Superior temporal gyrus (tissue), 1 donor: ENCODE results near the gene MEGF9.
A peak's percentile ranks its signal among the peaks of the same experiment; 100 is the strongest.
"Not testable (repeated sequence)": the region's sequence is repeated elsewhere in the genome, so short reads cannot be mapped to it uniquely, and the experiment has no call there.

Source experiments
- DNase-seq: peaks from one replicate; pipeline ENCODE4 v3.0.0-alpha.2; 2016; ENCODE audit errors: extremely low spot score

MEGF9 gene

GRCh38 chr9:120714088-120714845 lies at the start of gene MEGF9:
MEGF9 (minus strand) TSS chr9:120714470; CDS start chr9:120714358, 112 bp downstream.
- peak; percentile 99 for DNase-seq

GRCh38 chr9:120761006-120761405 lies 46.7 kb upstream of the MEGF9 start:
- no peak for DNase-seq

GRCh38 chr9:120759755-120760400 lies 45.6 kb upstream of the MEGF9 start:
- DNase-seq: no peak

- no peak for DNase-seq
These were observed 44.3 kb upstream of the MEGF9 start for GRCh38 chr9:120758544-120758943.

GRCh38 chr9:120757026-120757913 lies 43.0 kb upstream of the MEGF9 start:
- DNase-seq: no peak

GRCh38 chr9:120756531-120756930 lies 42.3 kb upstream of the MEGF9 start:
- DNase-seq: peak; percentile 16

- DNase-seq: peak; percentile 92
These were observed 41.7 kb upstream of the MEGF9 start for GRCh38 chr9:120755810-120756434.

- no peak for DNase-seq
These were observed 40.8 kb upstream of the MEGF9 start for GRCh38 chr9:120755044-120755443.

- no peak for DNase-seq
These were observed 36.2 kb upstream of the MEGF9 start for GRCh38 chr9:120750421-120750820.

GRCh38 chr9:120746366-120746765 lies 32.1 kb upstream of the MEGF9 start:
- DNase-seq: not testable (repeated sequence)

GRCh38 chr9:120745278-120745677 lies 31.0 kb upstream of the MEGF9 start:
- DNase-seq: no peak

- DNase-seq: no peak
These were observed 28.7 kb upstream of the MEGF9 start for GRCh38 chr9:120742951-120743416.

GRCh38 chr9:120741701-120742100 lies 27.4 kb upstream of the MEGF9 start:
- no peak for DNase-seq

- DNase-seq: no peak
These were observed 26.9 kb upstream of the MEGF9 start for GRCh38 chr9:120741191-120741590.

GRCh38 chr9:120740132-120740531 lies 25.9 kb upstream of the MEGF9 start:
- no peak for DNase-seq

GRCh38 chr9:120737416-120738165 lies 23.3 kb upstream of the MEGF9 start:
- DNase-seq: no peak

GRCh38 chr9:120736881-120737280 lies 22.6 kb upstream of the MEGF9 start:
- DNase-seq: no peak

- DNase-seq: no peak
These were observed 21.3 kb upstream of the MEGF9 start for GRCh38 chr9:120735415-120736126.

- DNase-seq: no peak
These were observed 20.5 kb upstream of the MEGF9 start for GRCh38 chr9:120734607-120735410.
